Esophagus (tissue), 2 donors: Measurements from ENCODE around the gene GTF2H4. TPM values are rescaled to one million over a fixed set of nuclear protein-coding genes. Genes with fewer than 3 reads are reported as not detected.
"Not testable (repeated sequence)": the region's sequence is repeated elsewhere in the genome, so short reads cannot be mapped to it uniquely, and the experiment has no call there.

Source experiments
- H3K27ac ChIP-seq, 2 donors: one replicate each; pipeline ENCODE4 v1.5.1; 2013; ENCODE audit warnings: low read depth in 2 of 2, mild to moderate bottlenecking in 2 of 2, inconsistent platforms in 1 of 2, low read length in 1 of 2, moderate library complexity in 1 of 2
- H3K27me3 ChIP-seq, 2 donors: one replicate each; pipeline ENCODE4 v1.6.1; 2013; ENCODE audit warnings: low read length in 2 of 2, control low read depth in 1 of 2, mild to moderate bottlenecking in 1 of 2; ENCODE audit not compliant: insufficient read depth in 2 of 2, control insufficient read depth in 1 of 2
- H3K36me3 ChIP-seq, 2 donors: one replicate each; pipeline ENCODE4 v1.6.1; 2013; ENCODE audit warnings: low read length in 1 of 2; ENCODE audit not compliant: control insufficient read depth in 2 of 2, insufficient read depth in 2 of 2
- H3K4me1 ChIP-seq, 2 donors: one replicate each; pipeline ENCODE4 v1.6.1; 2013; ENCODE audit warnings: low read length in 1 of 2; ENCODE audit not compliant: control insufficient read depth in 2 of 2, insufficient read depth in 2 of 2
- H3K4me3 ChIP-seq, 2 donors: one replicate each; pipeline ENCODE4 v1.5.1; 2013; ENCODE audit warnings: low read length in 2 of 2, mild to moderate bottlenecking in 2 of 2, low read depth in 1 of 2, moderate library complexity in 1 of 2
- H3K9me3 ChIP-seq, 2 donors: one replicate each; pipeline ENCODE4 v1.6.1; 2013; ENCODE audit warnings: mild to moderate bottlenecking in 2 of 2, low read depth in 1 of 2, low read length in 1 of 2, moderate library complexity in 1 of 2; ENCODE audit not compliant: control insufficient read depth in 2 of 2, insufficient read depth in 1 of 2
- WGBS, 2 donors: extraction: QIAGEN DNeasy Blood & Tissue Kit; methylation state at CpG; one replicate each; pipeline ENCODE4 v1.1.7; 2013; 5-methylcytosine and 5-hydroxymethylcytosine counted together
- polyA plus RNA-seq, 2 donors: library from polyadenylated mRNA; stranded (reverse); fragments of 200-250 nt; gene quantifications; one replicate each; pipeline ENCODE4 v1.2.3, GENCODE V29; 2013
- donor health status: healthy with polysubstance abuse.
- donor health status: Bipolar disorder and iron deficiency.

Gene GTF2H4
- polyA plus RNA-seq, 2 donors = 20.6 to 32.0 TPM

DNA sequence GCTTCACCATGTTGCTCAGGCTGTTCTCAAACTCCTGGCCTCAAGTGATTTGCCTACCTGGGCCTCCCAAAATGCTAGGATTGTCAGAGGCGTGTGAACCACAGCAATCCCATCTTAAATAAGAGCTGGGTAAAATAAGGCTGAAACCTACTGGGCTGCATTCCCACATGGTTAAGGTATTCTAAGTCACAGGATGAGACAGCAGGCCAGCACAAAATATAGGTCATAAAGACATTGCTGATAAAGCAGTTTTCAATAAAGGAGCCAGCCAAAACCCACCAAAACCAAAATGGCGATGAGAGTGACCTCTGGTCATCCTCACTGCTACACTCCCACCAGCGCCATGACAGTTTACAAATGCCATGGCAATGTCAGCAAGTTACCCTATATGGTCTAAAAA, 34.2 kb upstream of the GTF2H4 start:
- H3K36me3 ChIP-seq, H3K27me3 ChIP-seq, H3K4me3 ChIP-seq, H3K27ac ChIP-seq, H3K9me3 ChIP-seq, H3K4me1 ChIP-seq: not testable (repeated sequence)
- WGBS, 2 donors = 96% methylated on average over 3 of the region's 3 CpGs

- Histone ChIP-seq H3K27ac (peak overlapping the region; percentile 77 to 79), H3K9me3 (no peaks in the 10 kb centered on the region), H3K36me3 (no peaks in the 10 kb centered on the region), H3K4me3 (no peak overlapping the region), H3K27me3 (no peaks in the 10 kb centered on the region), H3K4me1 (peaks cover 0 to 1% of the 10 kb centered on the region in 2 donors)
- WGBS, 2 donors = 51 to 65% methylated on average over 18 of the region's 18 CpGs
Measured at GRCh38 chr6:30875244-30876038, 32.6 kb upstream of the GTF2H4 start.

DNA sequence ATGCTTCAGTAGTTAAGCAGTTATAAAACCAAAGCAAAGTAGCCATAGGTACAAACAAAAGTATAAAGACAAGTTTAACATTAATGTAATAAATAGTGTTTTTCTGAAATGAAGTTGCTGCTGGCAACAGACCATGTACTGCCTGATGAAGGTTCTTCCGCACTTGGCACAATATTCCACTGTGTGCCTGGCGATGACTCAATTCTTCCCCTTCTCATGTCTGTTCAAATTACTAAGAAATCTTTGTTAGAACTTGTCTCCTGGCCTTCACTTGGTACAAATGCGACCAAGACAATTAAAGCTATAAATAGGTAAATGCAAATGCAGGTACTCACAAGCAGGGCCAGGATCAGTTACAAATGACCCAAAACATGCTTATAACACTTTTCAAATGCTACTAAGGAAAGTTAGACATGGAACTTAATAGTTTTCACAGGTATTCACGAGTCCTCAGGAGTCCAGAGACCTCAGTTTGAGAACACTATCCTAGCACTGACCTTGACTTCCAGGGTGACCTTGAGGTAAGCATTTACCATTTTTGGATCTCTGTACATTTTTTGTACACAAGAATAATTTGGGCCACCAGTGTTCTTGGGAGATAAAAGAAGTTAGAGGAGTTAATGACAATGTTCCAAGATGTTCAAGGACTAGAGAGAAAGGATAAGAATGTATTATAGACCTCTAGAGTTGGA, 31.8 kb upstream of the GTF2H4 start:
- Histone ChIP-seq H3K9me3 (no peaks in the 10 kb centered on the region), H3K27ac (peak overlapping the region; percentile 87 to 88), H3K4me1 (peaks cover 0 to 1% of the 10 kb centered on the region in 2 donors), H3K4me3 (no peak overlapping the region), H3K27me3 (no peaks in the 10 kb centered on the region), H3K36me3 (no peaks in the 10 kb centered on the region)
- 33 to 38% methylated on average over 4 of the region's 4 CpGs for WGBS, 2 donors

- Histone ChIP-seq H3K4me1 (peaks cover 0 to 12% of the 10 kb centered on the region in 2 donors), H3K4me3 (peak overlapping the region in 1 of 2 donors; percentile 18), H3K27me3 (no peaks in the 10 kb centered on the region), H3K27ac (peak overlapping the region; percentile 88 to 94), H3K9me3 (no peaks in the 10 kb centered on the region), H3K36me3 (no peaks in the 10 kb centered on the region)
- WGBS, 2 donors = 13 to 14% methylated on average over 15 of the region's 15 CpGs
Measured at GRCh38 chr6:30877419-30878262, 30.4 kb upstream of the GTF2H4 start.

DNA sequence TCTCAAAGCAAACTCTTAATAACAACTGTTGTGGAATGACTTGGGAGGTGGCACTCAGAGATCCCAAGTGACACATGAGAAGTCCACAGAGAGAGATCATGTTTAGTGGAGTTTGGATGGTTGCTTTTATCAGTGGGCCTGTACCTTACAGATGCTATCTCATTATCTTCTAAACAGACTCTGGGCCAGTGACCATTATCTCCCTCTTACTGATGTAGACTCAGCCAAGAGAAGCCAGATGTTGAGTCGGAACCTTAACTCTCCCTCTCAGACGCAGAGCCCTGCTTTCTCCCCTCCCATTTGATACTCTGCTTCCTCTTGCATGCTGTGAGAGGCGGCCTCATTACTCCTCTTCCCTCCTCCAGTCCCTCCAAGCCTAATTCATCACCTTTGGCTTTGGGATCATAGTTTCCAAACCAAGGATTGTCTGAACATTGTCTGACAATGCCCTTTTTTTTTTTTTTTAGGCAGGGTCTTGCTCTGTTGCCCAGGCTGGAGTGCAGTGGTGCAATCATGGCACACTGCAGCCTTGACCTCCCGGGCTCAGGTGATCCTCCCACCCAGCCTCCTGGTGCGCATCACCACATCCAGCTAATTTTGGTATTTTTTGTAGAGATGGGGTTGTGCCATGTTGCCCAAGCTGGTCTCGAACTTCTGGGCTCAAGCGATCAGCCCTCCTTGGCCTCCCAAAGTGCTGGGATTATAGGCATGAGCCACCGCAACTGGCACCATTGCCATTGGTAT, 28.2 kb upstream of the GTF2H4 start:
- Histone ChIP-seq H3K4me3 (no peak overlapping the region), H3K9me3 (no peaks in the 10 kb centered on the region), H3K27ac (no peak overlapping the region), H3K4me1 (peaks cover 0 to 12% of the 10 kb centered on the region in 2 donors), H3K36me3 (no peaks in the 10 kb centered on the region), H3K27me3 (no peaks in the 10 kb centered on the region)
- WGBS, 2 donors = 85 to 88% methylated on average over 8 of the region's 8 CpGs

- no peaks in the 10 kb centered on the region for H3K9me3 ChIP-seq
- H3K36me3 ChIP-seq = no peaks in the 10 kb centered on the region
- H3K27ac ChIP-seq = no peak overlapping the region
- H3K4me3 ChIP-seq = no peak overlapping the region
- WGBS, 2 donors = 74% methylated on average over 16 of the region's 16 CpGs
- peaks cover 0 to 12% of the 10 kb centered on the region in 2 donors for H3K4me1 ChIP-seq
- H3K27me3 ChIP-seq = no peaks in the 10 kb centered on the region
Measured at GRCh38 chr6:30880698-30881252, 27.2 kb upstream of the GTF2H4 start.

DNA sequence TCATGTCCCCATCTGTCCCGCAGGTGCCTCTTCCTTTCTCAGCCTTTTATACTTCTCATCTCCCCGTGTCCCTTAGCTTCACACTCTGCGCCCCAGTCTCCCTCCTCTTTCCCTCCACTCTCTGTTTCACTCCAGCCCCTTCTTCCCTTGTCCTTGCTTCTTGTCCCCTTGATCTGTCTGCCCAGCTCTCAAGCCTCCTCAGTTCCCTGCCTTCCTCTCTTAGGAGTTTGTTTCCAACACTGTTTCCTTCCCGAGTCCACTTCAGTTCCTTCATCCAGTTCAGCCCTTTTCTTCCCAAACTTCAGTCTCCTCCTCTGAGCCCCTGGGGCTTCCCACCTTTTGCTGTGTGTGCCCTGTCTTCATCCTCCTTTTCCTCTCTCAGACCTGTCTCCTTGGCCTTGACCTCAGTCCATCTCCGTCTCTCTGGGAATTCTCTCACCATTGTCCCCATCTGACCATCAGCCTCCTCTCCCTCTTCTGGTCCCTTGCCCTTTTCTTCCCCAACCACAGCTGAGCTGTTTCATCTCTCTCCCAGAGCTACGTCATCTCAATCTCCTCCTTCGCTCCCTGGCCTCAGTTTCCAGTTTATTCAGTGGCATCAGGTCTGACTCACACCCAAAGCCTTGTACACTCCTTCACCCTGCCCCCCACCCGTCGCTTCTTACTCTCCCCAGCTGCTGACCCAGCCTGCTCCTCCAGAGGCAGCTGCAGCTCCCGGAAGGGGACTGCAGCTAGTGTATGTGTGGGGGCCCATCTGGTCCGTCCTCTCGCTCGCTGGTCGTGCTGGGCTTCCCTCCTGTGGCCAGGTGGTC, 26.4 kb upstream of the GTF2H4 start:
- no peaks in the 10 kb centered on the region for H3K9me3 ChIP-seq
- WGBS, 2 donors = 60 to 64% methylated on average over 14 of the region's 14 CpGs
- no peaks in the 10 kb centered on the region for H3K36me3 ChIP-seq
- peaks cover 1 to 15% of the 10 kb centered on the region in 2 donors for H3K4me1 ChIP-seq
- H3K4me3 ChIP-seq = peak overlapping the region in 1 of 2 donors; percentile 7
- peak overlapping the region; percentile 96 to 99 for H3K27ac ChIP-seq
- no peaks in the 10 kb centered on the region for H3K27me3 ChIP-seq

DNA sequence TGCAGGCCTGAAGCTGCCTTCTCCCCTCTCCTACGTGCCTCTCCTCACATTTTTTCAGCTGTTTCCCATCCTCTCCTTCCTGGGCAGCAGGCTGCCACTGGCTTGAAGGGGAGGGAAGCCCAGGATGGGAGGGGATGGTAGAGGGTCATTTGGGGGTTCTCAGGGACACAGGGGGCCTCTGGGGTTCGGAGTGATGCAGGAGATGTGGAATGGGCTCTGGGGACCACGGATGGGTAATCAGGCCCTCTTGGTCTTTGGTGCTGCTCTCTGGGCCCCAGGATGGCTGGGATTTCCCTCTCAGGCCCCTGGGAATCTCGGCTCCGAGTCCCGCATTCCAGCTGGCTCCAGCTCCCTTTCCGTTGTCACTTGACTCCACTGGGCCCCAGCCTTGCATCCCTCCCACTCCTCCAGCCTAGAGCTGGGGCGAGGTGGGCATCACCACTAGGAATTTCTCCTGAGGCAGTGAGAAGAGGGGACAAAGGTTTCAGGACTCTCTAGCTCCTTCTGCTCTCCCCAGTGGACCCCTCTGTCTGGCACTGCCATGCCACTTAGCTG, 25.7 kb upstream of the GTF2H4 start:
- H3K4me1 ChIP-seq = peaks cover 2 to 15% of the 10 kb centered on the region in 2 donors
- peak overlapping the region; percentile 27 to 86 for H3K4me3 ChIP-seq

More for the DNA sequence above, 25.7 kb upstream of the GTF2H4 start:
- Histone ChIP-seq H3K9me3 (no peaks in the 10 kb centered on the region), H3K36me3 (no peaks in the 10 kb centered on the region), H3K27me3 (no peaks in the 10 kb centered on the region), H3K27ac (peak overlapping the region; percentile 96 to 99)
- WGBS, 2 donors = 36 to 44% methylated on average over 8 of the region's 8 CpGs
